GM12878 (cell line): ENCODE measurements around the gene CTBP1. TPM values are rescaled to one million over a fixed set of nuclear protein-coding genes. Genes with fewer than 3 reads are reported as not detected.
A peak's percentile ranks its signal among the peaks of the same experiment; 100 is the strongest.

Experiments
- ATAC-seq: fragments of 200-7000 bp; cut with Tn5 transposase; 3 replicates; pipeline ENCODE4 v1.9.1; 2020; ENCODE audit warnings: mild to moderate bottlenecking, moderate library complexity
- BruUV-seq: library from RNA; stranded (reverse); fragments of 400-500 nt; replicated peaks from 2 replicates; lab custom pipeline; 2021; lab: Mats Ljungman, UMichigan
- CTCF ChIA-PET: fragments of 300-600 bp; sonication (Branson Sonifier 250); formaldehyde crosslinking; extraction: SDS; loops from one replicate; lab custom pipeline; 2021; ENCODE audit warnings: inconsistent platforms; lab: Yijun Ruan, JAX
- POLR2A ChIA-PET: fragments of 350-600 bp; formaldehyde crosslinking; extraction: SDS; loops from one replicate; lab custom pipeline; 2021; ENCODE audit warnings: inconsistent platforms; lab: Charles Lee
- RAD21 ChIA-PET: fragments of 300-600 bp; sonication (Branson Sonifier 250); formaldehyde crosslinking; loops from one replicate; lab custom pipeline; 2023; ENCODE audit warnings: antibody characterized with exemption; ENCODE audit not compliant: unreplicated experiment; lab: Charles Lee
- SMC1A ChIA-PET: fragments of 300-600 bp; sonication (Branson Sonifier 250); formaldehyde crosslinking; loops from one replicate; lab custom pipeline; 2023; ENCODE audit not compliant: unreplicated experiment, uncharacterized antibody; lab: Charles Lee
- DNase-seq: peaks from one replicate; pipeline ENCODE4 v3.0.0-alpha.2; 2011; ENCODE audit warnings: low read depth, low spot score
- FAIRE-seq: peaks from 3 replicates; lab custom pipeline; 2011; peaks lifted over from hg19 to GRCh38; lab: Jason Lieb, UNC
- H2AFZ ChIP-seq: 2 replicates; pipeline ENCODE4 v1.6.0; 2011; ENCODE audit warnings: low read depth, low read length, control low read depth; ENCODE audit not compliant: control insufficient read depth
- H3K27ac ChIP-seq: 2 replicates; pipeline ENCODE4 v1.5.1; 2011; ENCODE audit warnings: control low read depth; ENCODE audit not compliant: control insufficient read depth, insufficient read depth
- H3K27me3 ChIP-seq, 2 experiments: replicated peaks in 1 of 2; 2 replicates each; pipeline versions ENCODE4 v1.6.0 to v1.6.1; 2011; ENCODE audit warnings: low read length in 1 of 2; ENCODE audit not compliant: control insufficient read depth in 2 of 2, insufficient read depth in 2 of 2
- H3K36me3 ChIP-seq, 2 experiments: 2 replicates each; pipeline ENCODE4 v1.5.1; 2011; ENCODE audit warnings: low read length in 1 of 2; ENCODE audit not compliant: control insufficient read depth in 2 of 2, insufficient read depth in 2 of 2
- H3K4me1 ChIP-seq: 2 replicates; pipeline ENCODE4 v1.6.1; 2011; ENCODE audit warnings: mild to moderate bottlenecking, low read length, moderate library complexity, mixed read lengths; ENCODE audit not compliant: control insufficient read depth, insufficient read depth
- H3K4me2 ChIP-seq: 2 replicates; pipeline ENCODE4 v1.6.0; 2011; ENCODE audit warnings: control low read depth; ENCODE audit not compliant: control insufficient read depth, insufficient read depth
- H3K4me3 ChIP-seq: fragments of 200-600 bp; sonication (generic); 2 replicates; pipeline ENCODE4 v1.5.1; 2016
- H3K79me2 ChIP-seq: 2 replicates; pipeline ENCODE4 v1.6.0; 2011; ENCODE audit warnings: low read length; ENCODE audit not compliant: control insufficient read depth, insufficient read depth
- H3K9ac ChIP-seq: 2 replicates; pipeline ENCODE4 v1.8.0; 2011; ENCODE audit warnings: low read length, control low read depth, mixed read lengths; ENCODE audit not compliant: control insufficient read depth, insufficient read depth
- H3K9me3 ChIP-seq: replicated peaks from 3 replicates; pipeline ENCODE4 v1.5.1; 2011; ENCODE audit warnings: mild to moderate bottlenecking, low read length; ENCODE audit not compliant: control insufficient read depth, insufficient read depth
- H4K20me1 ChIP-seq: 2 replicates; pipeline ENCODE4 v1.6.0; 2011; ENCODE audit not compliant: control insufficient read depth, insufficient read depth
- ATF7 ChIP-seq: fragments of 450-650 bp; IDR thresholded peaks from 2 replicates; pipeline ENCODE4 v1.6.1; 2016; ENCODE audit warnings: low read depth, mild to moderate bottlenecking
- DPF2 ChIP-seq: fragments of 450-650 bp; IDR thresholded peaks from 2 replicates; pipeline ENCODE4 v1.6.1; 2017; ENCODE audit warnings: mild to moderate bottlenecking
- EZH2 ChIP-seq: IDR thresholded peaks from 2 replicates; pipeline ENCODE4 v1.6.1; 2012; ENCODE audit warnings: low read depth, mild to moderate bottlenecking, control low read depth, inconsistent platforms, low read length, borderline replicate concordance; ENCODE audit not compliant: control insufficient read depth
- FOS ChIP-seq: IDR thresholded peaks from 3 replicates; pipeline ENCODE4 v1.6.1; 2011; ENCODE audit warnings: borderline replicate concordance; ENCODE audit not compliant: insufficient read length; ENCODE audit errors: extremely low read depth
- FOXM1 ChIP-seq: IDR thresholded peaks from 2 replicates; pipeline ENCODE4 v1.6.1; 2012; ENCODE audit warnings: low read depth, mild to moderate bottlenecking, inconsistent platforms, low read length, moderate library complexity
- MEF2A ChIP-seq: IDR thresholded peaks from 2 replicates; pipeline ENCODE4 v1.6.1; 2011; ENCODE audit warnings: low read depth, mild to moderate bottlenecking, low read length, moderate library complexity; ENCODE audit not compliant: insufficient read depth
- MTA2 ChIP-seq: fragments of 450-650 bp; IDR thresholded peaks from 2 replicates; pipeline ENCODE4 v1.6.1; 2016; ENCODE audit warnings: low read depth, mild to moderate bottlenecking, moderate library complexity
- NBN ChIP-seq: fragments of 450-650 bp; IDR thresholded peaks from 2 replicates; pipeline ENCODE4 v1.6.1; 2016
- POLR2AphosphoS5 ChIP-seq: IDR thresholded peaks from 2 replicates; pipeline ENCODE4 v1.6.1; 2011; ENCODE audit warnings: mild to moderate bottlenecking, low read length, inconsistent platforms
- SKIL ChIP-seq: fragments of 450-650 bp; IDR thresholded peaks from 2 replicates; pipeline ENCODE4 v1.6.1; 2017; ENCODE audit warnings: mild to moderate bottlenecking, low read depth, inconsistent platforms; ENCODE audit not compliant: poor library complexity, severe bottlenecking
- SMAD1 ChIP-seq: fragments of 450-650 bp; IDR thresholded peaks from 2 replicates; pipeline ENCODE4 v1.6.1; 2018; ENCODE audit warnings: mild to moderate bottlenecking, low read depth; ENCODE audit not compliant: partially characterized antibody
- ZBTB40 ChIP-seq: fragments of 450-650 bp; IDR thresholded peaks from 2 replicates; pipeline ENCODE4 v1.6.1; 2016; ENCODE audit warnings: mild to moderate bottlenecking, moderate library complexity, borderline replicate concordance
- ZNF217 ChIP-seq: fragments of 450-650 bp; IDR thresholded peaks from 2 replicates; pipeline ENCODE4 v1.6.1; 2017; ENCODE audit warnings: antibody characterized with exemption, mild to moderate bottlenecking
- ZZZ3 ChIP-seq: IDR thresholded peaks from 2 replicates; pipeline ENCODE4 v1.6.1; 2011; ENCODE audit warnings: low read depth; ENCODE audit not compliant: control insufficient read depth, insufficient read length
- WGBS: methylation state at CpG from one replicate; pipeline ENCODE4 v1.1.6; 2016; ENCODE audit warnings: low lambda C conversion rate; ENCODE audit not compliant: insufficient replicate concordance, insufficient coverage; ENCODE audit errors: missing lambda C conversion rate; 5-methylcytosine and 5-hydroxymethylcytosine counted together
- in situ Hi-C: fragments of 300-500 bp; cut with MboI; formaldehyde crosslinking; loops from 9 replicates; pipeline ENCODE4 v1.14.3; 2018; ENCODE audit warnings: mixed read lengths
- intact Hi-C: fragments of 100-400 bp; cut with micrococcal nuclease; formaldehyde crosslinking; loops from one replicate; pipeline ENCODE4 v1.14.2; 2022; ENCODE audit not compliant: unreplicated experiment
- polyA plus RNA-seq, 11 experiments: library from polyadenylated mRNA; depleted of rRNA in 4 of 11; unstranded in 6 of 11; stranded (reverse) in 5 of 11; fragments of >200 nt; fragmentation: Nextera tagmentation in 4 of 11; fragmentation: Illumina TruSeq in 1 of 11; extraction: Ambion mirVana in 4 of 11; extraction: Trizol in 1 of 11; gene quantifications; 1 replicate in 1 of 11; 2 replicates in 10 of 11; pipeline versions ENCODE4 v1.2.1 to v1.2.3, GENCODE V29; 2011 to 2016; ENCODE audit warnings: inconsistent platforms in 2 of 11, missing spikeins in 2 of 11, low read depth in 1 of 11
- total RNA-seq, 4 experiments: library from RNA; depleted of rRNA in 3 of 4; stranded (reverse); fragments of >200 nt in 3 of 4; fragmentation: Illumina TruSeq in 1 of 4; extraction: Trizol in 1 of 4; gene quantifications; 2 replicates each; pipeline versions ENCODE4 v1.2.1 to v1.2.3, GENCODE V29; 2013 to 2021

CTBP1 gene
- total and polyA plus RNA-seq, 10 of the 15 experiments (the other 5 are each of a cell fraction or from before 2014, with no cell fraction given): 7.4 to 182 (median 63.1) TPM

- intact Hi-C loops (no loop called here), in situ Hi-C loops (loop anchor here (5.0 kb wide), 1 partner anchor 99 kb away; no protein-coding TSS in a partner anchor)
- WGBS: 74% methylated on average over 21 of the region's 21 CpGs
- DNase-seq (no peak), ATAC-seq (peak; percentile 3; the same call in 1 of the 3 replicates), FAIRE-seq (no peak)
- H3K79me2 ChIP-seq: no peaks in the 10 kb centered on the region
- H3K9me3 ChIP-seq: peaks cover 3% of the 10 kb centered on the region; the same call in 2 of the 3 replicates
- no peak overlapping the region for H3K27ac ChIP-seq
- H3K4me2 ChIP-seq: peak overlapping the region; percentile 91
- peak overlapping the region; percentile 85; the same call in 1 of the 2 replicates for H3K4me3 ChIP-seq
- CTCF ChIA-PET: interaction anchor here (0.7 to 4.7 kb wide), 17 partner anchors 9 to 178 kb away, joined by 3 to 66 read pairs (median 4); partner anchors contain the start of gene UVSSA
- RAD21 ChIA-PET: interaction anchor here (0.6 to 1.9 kb wide), 16 partner anchors 15 to 179 kb away, joined by 3 to 16 read pairs (median 4); partner anchors contain the start of gene UVSSA
- H3K4me1 ChIP-seq: peaks cover 20% of the 10 kb centered on the region
- H3K9ac ChIP-seq: peak overlapping the region; percentile 86; the same call in 1 of the 2 replicates
- SMC1A ChIA-PET: interaction anchor here (0.6 to 2.5 kb wide), 10 partner anchors 16 to 178 kb away, joined by 3 to 26 read pairs (median 6); partner anchors contain the start of gene UVSSA
- POLR2A ChIA-PET: interaction anchor here (1.1 to 1.4 kb wide), 3 partner anchors 16 to 51 kb away, joined by 3 to 6 read pairs (median 5); no protein-coding TSS in a partner anchor
- H3K36me3 ChIP-seq: no peaks in the 10 kb centered on the region
- H3K27me3 ChIP-seq: peaks cover 0 to 9% of the 10 kb centered on the region in 2 experiments; a peak in 2 of 4 replicates
- H4K20me1 ChIP-seq: no peaks in the 10 kb centered on the region
- no peak overlapping the region for H2AFZ ChIP-seq
- no TSS peak for BruUV-seq
- TF ChIP-seq NBN (no peak), SMAD1 (no peak), EZH2 (no peak), DPF2 (no peak), POLR2AphosphoS5 (no peak), MTA2 (no peak), ZZZ3 (no peak), SKIL (no peak), MEF2A (no peak), FOXM1 (no peak), FOS (no peak), ZNF217 (no peak), ZBTB40 (no peak), ATF7 (no peak)
Observed at GRCh38 chr4:1168191-1169101, 80.5 kb downstream of the CTBP1 start.
